Mesenteric fat pad (tissue), 1 donor: ENCODE results near the gene FAM180A. TPM values are rescaled to one million over a fixed set of nuclear protein-coding genes. Genes with fewer than 3 reads are reported as not detected.
"Not testable (repeated sequence)": the region's sequence is repeated elsewhere in the genome, so short reads cannot be mapped to it uniquely, and the experiment has no call there.

Experiments
- DNase-seq: peaks from one replicate; pipeline ENCODE4 v3.0.0-alpha.2; 2020; ENCODE audit warnings: low spot score
- total RNA-seq: library from RNA; stranded (reverse); fragmentation: NEBNext Ultra II Directional; extraction: Animal tissue kit (Norgen Biotek cat#: 25700); gene quantifications from one replicate; pipeline ENCODE4 v1.2.1, GENCODE V29; 2021
- donor health status: DM: yes; HTN: yes; CAD: no.

FAM180A gene
- total RNA-seq, 1 donor from 2014 or later: 4.8 TPM

DNA sequence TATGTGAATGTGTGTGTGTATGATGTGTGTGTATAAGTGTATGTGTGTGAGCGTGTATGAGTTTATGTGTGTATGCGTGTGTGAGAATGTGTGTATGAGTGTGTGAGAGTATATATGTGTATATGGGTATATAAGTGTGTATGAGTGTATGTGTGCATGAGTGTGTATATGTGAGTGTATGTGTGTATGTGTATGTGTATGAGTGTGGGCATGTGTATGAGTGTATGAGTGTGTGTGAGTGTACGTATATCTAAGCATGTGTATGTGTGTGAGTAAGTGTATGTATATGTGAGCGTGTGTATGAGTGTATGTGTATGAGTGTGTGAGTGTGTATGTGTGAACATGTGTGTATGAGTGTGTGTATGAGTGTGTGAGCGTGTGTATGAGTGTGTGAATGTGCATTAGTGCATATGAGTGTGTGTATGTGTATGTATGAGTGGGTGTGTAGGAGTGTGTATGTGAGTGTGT is 33.5 kb downstream of the FAM180A start:
- DNase-seq: no peak

- DNase-seq: no peak
These were observed 34.0 kb downstream of the FAM180A start for GRCh38 chr7:135714534-135715009.

DNA sequence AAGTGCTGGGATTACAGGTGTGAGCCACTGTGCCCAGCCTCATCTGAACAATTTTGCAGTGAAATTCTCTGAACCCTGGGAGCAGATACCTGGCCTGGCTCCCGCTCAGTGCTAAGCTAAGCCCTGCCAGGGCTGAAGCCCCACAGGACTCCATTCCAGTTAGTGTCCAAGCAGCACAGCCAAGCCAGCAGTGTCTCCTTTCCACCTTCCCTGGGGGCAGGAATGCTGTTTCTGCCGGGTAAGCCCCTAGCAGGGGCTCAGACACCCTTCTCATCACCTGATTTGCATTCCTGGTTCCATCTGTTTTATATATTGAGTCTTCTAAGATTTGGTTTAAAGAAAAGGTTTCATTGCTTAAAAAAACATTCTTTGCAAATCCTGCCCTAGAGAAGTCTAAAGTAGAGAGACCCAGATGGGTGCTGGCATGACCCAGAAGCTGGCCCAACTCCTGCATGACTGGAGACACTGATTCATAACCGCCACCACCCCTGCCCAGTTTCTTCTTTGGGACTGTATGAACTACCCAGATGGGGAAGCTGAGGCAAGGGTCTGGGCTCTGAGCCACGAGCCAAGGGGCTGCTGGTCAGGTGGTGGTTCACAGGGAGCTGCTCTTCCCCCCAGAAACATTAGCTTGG is 34.7 kb downstream of the FAM180A start:
- DNase-seq: no peak

GRCh38 chr7:135712796-135713195 is 35.8 kb downstream of the FAM180A start:
- no peak for DNase-seq

DNA sequence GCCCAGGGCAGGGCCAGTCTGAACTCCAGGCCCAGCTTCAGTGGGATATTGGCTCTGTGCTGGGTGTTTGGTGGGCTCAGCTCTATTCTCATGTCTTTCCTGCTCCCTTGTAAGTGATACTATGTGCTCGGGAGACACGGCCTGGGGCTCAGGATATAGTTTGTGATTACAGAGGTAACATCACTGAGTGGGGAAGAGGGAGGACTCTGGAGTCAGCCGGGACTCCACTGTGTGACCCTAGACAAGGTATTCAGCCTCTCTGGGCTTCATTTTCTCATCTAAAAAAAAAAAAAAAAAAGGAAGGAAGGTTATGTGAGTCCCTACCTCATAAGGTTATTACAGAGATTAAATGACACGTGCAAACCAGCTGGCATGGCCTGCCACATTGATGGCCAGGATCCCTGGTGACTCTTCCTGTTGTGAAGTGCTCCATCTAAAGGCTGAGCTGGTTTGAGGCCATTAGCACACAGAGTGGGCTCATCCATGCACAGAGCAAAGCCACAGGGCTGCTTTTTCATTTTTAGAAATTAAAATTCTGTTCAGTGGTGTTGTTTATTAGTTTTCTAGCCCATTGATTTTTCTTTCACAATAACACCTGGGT is 36.3 kb downstream of the FAM180A start:
- DNase-seq: no peak

- DNase-seq: no peak
These were observed 37.5 kb downstream of the FAM180A start for GRCh38 chr7:135711139-135711469.

GRCh38 chr7:135710417-135711138 is 38.0 kb downstream of the FAM180A start:
- no peak for DNase-seq

GRCh38 chr7:135709508-135709907 is 39.1 kb downstream of the FAM180A start:
- no peak for DNase-seq

- DNase-seq: no peak
These were observed 40.6 kb downstream of the FAM180A start for GRCh38 chr7:135708041-135708440.

GRCh38 chr7:135707570-135707966 is 41.0 kb downstream of the FAM180A start:
- DNase-seq: no peak

DNA sequence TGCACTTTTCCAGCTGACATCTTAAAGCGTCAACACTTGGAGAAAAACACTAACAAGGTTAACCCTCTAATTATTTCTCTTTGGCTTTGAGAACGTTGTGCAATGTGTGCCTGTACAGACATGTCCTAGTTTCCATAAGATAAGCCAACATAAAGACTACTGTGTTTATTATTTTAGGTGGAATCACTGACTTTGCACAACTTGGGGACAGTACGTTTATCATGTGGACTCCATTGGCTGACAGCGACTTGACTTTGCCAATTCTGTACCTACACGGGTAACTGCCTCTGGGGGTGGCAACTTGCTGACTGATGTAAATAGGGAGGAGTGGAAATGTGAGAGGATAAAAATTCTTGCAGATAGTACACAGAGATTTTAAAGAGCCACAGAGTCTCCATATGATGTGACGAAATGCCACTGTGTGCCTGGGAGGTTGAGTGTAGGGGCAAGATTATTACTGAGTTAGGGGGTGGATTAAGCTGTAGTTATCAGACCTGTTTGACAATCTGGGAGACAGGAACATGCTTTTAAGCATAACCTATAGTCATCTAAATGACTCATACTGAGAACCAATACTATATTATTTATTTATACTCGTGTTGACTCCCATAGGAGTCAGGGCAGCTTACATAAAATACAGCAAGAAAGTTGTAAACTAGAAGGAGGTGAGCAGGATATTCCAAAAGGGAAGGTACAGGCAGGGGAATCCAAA is 41.6 kb downstream of the FAM180A start:
- DNase-seq: no peak

DNA sequence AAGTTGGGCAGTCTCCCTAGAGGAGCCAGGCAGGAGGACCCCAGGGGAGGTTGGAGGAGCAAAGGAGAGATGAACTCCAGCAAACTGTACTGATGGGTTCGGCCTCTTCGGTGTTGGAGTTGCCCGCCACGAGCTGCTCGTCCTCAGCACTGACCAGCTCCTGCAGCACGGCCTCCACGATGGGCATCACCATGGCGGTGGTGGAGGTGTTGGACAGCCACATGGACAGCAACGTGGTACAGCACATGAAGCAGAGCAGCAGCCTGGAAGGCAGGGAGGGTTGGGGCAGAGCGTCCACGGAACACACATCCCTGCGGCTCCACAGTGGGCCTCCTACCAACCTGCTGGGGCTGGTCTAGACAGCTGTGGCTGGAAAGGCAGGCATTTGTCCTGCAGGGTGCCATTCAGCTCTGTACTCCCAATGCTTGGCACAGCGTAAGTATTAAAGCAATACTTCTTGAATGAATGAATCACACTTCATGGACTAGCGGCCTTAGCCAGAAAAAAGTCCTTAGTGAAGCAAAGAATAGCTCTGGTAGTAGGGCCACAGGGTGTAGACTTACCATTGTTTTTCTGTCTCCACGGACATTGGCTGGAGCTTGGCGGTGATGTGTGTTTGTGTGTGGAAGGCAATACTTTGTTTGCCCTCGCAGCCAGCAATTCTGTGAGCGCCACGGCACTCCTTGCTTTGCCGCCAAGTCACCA is 42.4 kb downstream of the FAM180A start:
- DNase-seq: no peak

DNA sequence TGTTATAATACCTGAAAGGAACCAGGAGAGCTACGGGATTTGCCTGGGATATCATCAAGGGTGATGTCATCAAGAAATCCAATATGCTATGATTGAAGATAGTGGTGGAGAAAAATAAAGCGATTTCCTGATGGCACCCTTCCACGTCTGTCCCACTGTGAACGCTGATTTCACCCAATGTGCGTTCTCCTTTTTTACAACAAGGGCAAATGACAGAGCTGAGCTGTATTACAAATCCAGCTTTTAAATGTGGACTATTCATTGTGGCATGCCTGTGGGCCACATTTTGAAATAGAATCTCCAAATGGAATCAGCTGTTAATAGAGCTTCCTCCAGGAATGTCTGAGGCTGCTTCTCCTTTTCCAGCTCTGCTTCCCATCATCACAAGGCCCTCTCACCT is 43.9 kb downstream of the FAM180A start:
- no peak for DNase-seq

DNA sequence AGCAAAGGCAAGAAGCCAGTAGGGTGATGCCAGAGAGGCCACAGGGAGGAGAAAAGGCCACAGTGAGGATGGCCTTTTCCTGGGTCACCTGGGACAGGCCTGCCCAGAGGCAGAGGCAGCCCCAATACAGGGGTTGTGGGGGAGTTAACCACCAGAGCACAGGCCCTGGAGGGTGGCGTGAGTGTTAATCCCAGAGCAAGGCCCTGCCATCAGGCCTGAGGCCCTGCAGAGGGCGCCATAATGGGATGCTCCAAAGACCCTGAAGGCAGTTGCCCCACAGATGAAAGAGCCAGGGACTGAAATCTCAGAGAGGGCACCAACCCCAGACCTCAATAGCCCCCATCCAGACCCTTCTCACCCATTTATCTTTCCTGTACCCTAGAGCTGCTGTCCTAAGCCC is 44.5 kb downstream of the FAM180A start:
- no peak for DNase-seq

DNA sequence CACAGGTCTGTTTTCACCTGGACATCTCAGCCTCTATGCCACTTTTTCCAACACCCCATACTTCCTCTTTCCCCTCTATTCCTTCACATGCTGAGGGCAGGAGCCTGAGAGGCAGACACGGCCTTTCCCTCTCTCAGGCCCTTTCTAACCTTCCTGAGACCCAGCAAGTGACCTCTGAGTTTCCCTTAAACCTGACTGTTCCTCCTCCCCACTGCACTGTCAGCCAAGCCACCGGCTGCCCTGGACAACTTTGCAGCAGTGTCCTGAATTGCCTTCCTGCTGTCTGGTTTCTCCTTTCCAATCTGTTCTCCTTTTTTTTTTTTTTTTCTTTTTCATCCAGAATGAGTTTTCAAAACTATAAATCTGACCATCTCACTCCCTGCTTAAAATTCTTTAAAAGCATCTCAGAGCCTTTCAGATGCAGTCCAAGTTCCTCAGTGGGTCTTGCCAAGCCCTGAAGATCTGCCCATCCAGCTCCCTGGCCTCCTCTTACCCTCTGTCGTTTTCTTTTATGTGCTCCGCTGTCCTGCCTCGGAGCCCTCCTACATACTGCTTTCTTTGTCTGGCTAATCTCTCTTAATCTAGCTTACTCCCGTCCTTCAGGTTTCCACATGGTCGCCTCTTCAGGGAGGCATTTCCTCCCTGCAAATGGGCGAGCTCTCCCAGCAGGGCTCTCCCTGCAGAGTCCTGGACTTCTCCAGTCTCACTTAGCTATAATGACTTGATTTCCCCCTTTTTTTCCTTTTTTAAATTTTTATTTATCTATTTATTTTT is 51.1 kb downstream of the FAM180A start:
- DNase-seq: no peak

- no peak for DNase-seq
These were observed 55.1 kb downstream of the FAM180A start for GRCh38 chr7:135693558-135693957.

- DNase-seq: not testable (repeated sequence)
These were observed 56.0 kb downstream of the FAM180A start for GRCh38 chr7:135692606-135693005.

DNA sequence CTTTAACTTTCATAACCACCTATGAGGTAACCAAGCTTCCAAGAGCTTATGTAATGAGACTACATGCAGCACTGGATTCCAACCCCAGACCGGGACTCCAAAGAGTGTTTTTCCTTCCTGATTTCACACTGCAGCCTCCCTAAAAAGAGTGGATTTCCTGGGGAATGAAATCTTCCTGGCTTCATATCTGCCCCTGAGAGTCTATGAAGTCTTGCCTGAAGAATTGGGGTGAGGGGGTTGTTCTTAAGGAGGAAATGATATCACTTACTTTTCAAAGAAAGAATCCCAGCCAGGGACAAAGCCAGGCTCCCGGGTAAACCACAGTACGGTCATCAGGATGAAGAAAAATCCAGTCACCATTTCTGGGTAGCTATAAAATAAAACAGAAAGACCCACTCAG is 56.6 kb downstream of the FAM180A start:
- DNase-seq: no peak

GRCh38 chr7:135690566-135690965 is 58.0 kb downstream of the FAM180A start:
- no peak for DNase-seq

GRCh38 chr7:135687466-135687865 is 61.1 kb downstream of the FAM180A start:
- no peak for DNase-seq
